CD4-positive, alpha-beta T cell treated with Interleukin-21 for 1 hour (primary cell): ENCODE data around the gene HYCC2.
"Not testable (repeated sequence)": the region's sequence is repeated elsewhere in the genome, so short reads cannot be mapped to it uniquely, and the experiment has no call there.

Experiments
- DNase-seq: peaks from one replicate; pipeline ENCODE4 v3.0.0-alpha.2; 2020

The HYCC2 gene

DNA sequence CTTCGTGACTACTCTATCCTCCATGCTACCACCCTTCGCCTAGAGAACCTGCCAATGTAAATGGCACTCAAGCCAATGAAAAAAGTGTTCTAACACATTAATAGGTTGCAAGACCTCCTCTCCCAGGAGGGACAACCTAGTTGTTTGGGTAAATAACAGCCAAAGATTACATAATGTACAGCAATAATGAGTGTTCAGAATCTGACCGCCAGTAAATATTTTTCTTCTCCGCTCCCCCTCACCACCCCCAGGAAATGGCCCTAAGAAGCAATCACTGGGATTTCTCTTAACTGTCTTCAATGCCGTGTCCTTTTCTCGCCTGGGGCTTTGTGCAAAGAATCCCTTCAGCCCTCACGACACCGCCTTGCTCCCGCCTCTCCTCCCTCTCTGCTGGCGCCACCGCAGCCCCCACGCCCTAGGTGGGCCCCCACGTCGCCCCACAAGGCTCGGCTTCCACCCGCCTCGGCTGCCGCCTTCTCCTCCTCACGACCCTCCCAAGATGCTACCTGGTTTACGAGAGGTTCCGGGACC lies 458 bp downstream of the HYCC2 start:
- DNase-seq = no peak

DNA sequence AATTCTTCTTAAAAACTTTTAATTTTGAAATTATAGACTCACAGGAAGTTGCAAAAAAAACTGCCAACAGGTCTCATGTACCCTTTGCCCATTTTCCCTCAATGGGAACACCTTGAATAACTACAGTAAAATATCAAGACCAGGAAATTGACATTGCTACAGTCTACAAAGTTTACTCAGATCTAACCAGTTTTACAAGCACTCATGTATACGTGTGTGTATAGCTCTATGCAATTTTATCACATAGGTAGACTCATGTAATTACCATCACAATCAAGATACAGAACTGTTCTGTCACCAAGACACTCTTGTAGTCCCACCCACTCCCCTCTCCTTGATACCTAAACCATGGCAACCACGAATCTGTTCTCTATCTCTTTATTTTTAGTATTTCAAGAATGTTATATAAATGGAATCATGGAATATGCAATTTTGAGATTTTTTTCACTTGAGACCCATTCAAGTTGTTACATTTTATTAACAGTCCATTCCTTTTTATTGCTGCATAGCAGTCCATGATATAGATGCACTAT lies 6.6 kb downstream of the HYCC2 start:
- no peak for DNase-seq

DNA sequence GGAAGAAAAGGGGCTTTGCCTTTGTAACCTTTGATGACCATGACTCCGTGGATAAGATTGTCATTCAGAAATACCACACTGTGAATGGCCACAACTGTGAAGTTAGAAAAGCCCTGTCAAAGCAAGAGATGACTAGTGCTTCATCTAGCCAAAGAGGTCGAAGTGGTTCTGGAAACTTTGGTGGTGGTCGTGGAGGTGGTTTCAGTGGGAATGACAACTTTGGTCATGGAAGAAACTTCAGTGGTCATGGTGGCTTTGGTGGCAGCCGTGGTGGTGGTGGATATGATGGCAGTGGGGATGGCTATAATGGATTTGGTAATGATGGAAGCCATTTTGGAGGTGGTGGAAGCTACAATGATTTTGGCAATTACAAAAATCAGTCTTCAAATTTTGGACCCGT lies 8.0 kb downstream of the HYCC2 start:
- not testable (repeated sequence) for DNase-seq

DNA sequence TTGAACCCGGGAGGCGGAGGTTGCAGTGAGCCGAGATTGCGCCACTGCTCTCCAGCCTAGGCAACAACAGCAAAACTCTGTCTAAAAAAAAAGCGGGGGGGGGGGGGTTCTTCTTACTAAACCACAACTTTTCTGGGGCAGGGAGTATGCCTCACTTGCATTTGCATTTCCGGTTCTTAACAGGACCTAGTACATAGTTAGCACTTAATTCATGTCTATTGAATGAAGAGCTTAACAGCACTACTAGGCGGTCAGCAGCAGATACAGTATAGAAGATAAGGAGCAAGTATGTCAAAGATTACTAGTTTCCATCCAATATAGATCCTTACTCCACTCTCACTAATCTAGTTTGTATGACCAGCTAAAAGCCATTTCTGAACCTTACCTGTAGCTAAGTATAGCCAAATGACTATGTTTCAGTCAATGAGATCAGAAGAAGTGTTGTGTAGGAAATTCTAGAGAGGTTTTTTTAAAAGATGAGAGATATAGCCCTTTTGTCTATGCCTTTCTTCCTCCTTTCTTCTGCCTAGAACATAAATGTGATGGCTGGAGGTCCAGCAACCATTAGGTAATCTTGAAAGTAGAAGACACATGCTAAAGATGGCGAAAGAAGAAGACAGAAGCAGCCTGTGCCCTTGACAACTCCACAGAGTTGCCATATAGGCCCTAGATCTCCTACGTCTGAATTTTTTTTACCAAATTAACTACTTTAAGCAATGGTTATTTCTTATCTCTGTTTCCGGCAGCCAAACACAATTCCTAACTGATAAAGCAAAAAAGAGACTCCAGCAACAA lies 11.3 kb downstream of the HYCC2 start:
- DNase-seq = no peak

DNA sequence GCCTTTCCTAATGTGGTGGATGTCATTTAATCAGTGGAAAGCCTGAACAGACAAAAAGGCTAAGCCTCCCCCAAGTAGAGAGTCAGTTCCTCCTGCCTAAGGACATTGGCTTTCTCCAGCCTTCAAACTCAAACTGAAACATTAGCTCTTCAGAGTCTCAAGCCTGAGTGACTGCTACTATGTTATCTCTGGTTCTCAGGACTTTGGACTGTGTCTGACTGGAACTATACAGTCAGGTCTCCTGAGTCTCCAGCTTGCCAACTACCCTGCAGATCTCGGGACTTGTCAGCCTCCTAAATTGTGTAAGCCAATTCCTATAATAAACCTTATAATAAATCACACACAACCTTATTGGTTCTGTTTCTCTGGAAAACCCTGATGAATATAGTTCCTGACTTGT lies 12.6 kb downstream of the HYCC2 start:
- no peak for DNase-seq

DNA sequence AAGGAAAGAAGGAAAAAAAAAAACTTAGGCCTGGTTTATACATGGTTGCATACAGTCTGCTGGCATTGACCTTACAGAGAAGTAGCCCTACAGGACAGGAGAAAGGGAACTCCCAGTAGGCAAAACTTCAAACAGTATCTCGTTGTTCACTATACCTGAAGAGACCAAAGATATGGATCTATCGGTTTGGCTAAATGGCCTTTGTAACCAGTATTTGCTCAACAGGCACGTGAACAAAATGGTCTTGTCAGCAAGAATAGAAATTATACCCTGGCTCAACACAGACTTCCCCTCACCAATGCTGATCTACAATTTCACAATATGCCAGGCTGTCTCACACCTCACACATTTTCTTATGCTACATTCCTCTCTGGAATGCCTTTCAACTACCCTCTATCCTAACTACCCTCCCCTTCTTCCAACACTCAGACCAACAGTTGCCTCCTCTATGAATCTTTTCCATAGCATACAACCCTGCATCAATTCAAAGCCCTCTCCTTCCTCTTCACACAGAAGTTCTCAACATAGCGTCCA lies 13.7 kb downstream of the HYCC2 start:
- no peak for DNase-seq

DNA sequence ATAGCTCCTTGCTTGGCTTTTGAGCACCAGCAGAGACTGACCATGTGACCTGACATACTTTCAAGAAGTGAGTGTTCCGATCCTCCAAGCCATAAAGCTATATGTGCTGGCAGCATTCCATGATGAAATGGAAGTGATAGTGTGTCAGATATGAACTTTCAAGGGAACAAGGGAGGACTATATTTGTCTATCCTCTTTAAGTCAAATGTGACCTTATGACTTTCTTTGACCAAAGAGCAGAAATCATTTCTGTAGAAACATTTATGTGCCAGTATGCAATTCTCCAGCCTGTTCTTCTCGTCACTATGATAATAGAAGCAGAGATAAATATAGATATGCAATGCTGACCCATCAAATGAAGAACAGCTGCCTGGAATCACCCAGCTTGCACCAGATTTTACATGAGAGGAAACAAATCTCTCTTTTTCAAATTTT lies 14.4 kb downstream of the HYCC2 start:
- no peak for DNase-seq

DNA sequence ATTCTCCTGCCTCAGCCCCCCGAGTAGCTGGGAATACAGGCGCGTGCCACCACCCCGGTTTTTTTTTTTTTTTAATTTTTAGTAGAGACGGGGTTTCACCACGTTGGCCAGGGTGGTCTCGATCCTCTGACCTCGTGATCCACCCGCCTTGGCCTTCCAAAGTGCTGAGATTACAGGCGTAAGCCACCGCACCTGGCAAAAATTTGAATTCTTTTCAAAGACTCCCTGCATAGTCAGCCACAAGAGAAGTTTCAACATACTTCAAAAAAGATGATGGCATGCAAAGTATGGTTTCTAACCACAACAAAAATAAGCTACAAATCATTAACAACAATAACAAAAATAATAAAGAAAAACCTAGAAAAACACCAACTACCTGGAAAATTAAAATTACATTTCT lies 22.0 kb downstream of the HYCC2 start:
- DNase-seq = no peak

DNA sequence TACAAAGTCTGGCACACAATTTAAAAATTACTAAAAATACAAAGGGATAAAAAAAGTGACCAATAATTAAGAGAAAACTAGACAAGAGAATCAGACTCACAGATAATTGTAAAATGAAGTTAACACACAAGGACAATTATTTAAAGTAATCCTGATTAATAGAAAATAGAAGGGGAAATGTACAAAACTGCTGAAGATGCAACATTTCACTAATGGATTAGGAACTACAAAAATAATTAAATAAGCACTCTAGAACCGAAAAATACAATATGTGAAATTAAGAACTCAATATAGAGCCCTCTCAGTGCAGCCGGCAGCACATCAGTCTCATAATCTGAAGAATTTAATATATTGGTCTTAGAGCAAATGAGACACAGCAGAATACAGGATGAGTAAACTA lies 24.6 kb downstream of the HYCC2 start:
- no peak for DNase-seq

DNA sequence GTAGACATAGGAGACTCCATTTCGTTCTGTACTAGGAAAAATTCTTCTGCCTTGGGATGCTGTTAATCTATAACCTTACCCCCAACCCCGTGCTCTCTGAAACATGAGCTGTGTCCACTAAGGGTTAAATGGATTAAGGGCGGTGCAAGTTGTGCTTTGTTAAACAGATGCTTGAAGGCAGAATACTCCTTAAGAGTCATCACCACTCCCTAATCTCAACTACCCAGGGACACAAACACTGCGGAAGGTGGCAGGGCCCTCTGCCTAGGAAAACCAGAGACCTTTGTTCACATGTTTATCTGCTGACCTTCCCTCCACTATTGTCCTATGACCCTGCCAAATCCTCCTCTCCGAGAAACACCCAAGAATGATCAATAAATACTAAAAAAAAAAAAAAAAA lies 28.4 kb downstream of the HYCC2 start:
- not testable (repeated sequence) for DNase-seq

DNA sequence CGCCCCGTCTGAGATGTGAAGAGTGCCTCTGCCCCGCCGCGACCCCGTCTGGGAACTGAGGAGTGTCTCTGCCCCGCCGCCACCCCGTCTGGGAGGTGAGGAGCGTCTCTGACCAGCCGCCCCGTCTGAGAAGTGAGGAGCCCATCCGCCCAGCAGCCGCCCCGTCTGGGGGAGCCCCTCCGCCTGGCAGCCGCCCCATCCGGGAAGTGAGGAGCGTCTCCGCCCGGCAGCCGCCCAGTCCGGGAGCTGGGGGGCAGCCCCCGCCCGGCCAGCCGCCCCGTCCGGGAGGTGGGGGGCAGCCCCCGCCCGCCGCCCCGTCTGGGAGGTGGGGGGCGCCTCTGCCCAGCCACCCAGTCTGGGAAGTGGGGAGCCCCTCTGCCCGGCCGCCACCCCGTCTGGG lies 29.0 kb downstream of the HYCC2 start:
- not testable (repeated sequence) for DNase-seq

DNA sequence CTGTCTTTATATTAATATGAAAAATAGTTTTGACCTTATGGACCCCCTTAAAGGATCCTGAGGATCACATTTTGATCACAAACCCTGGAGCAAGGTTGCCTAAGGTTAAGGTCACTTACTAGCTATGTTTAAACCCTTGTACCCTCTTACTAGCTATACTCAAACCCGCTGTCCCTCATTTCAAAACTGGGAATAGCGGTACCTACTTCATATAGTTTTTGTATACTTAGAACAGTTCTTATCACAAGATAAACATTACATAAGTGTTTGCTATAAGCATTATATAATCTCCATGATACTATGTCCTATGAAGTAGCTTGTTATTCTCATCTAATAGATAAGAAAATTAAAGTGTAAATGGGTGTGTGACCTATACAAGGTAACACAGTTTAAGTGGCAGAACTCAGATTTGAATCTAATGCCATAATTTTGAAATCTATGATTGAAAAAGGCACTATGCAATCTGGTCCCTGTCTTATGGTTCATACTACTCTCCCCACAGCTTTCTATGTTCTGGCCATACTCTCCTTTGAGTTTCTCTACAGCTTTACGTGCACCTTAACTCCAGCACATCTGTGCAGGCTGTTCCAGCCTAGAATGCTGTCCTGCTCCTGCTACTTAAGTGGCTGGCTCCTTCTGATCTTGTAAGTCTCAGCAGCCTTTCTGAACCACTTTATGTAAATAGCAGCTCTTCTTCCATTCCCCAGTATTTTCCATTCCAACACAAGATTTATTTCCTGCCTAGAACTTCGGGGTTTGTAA lies 30.4 kb downstream of the HYCC2 start:
- DNase-seq = no peak

DNA sequence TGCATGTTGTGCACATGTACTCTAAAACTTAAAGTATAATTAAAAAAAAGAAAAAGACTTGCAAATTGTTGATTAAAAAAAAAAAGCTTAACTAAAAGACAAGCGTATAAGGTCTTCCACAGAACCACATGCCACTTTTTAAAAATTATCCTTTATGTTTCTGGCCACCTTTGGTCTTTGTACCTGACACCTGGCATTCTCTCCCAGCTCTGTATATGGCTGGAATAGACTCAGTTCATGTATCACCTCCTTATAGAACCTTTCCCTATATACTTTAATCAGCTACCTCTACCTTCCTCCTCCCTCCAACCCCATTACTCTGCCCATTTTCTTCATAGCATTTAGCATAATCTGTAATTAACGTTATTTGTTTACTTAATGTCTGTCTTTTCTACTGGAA lies 32.6 kb downstream of the HYCC2 start:
- DNase-seq = no peak

DNA sequence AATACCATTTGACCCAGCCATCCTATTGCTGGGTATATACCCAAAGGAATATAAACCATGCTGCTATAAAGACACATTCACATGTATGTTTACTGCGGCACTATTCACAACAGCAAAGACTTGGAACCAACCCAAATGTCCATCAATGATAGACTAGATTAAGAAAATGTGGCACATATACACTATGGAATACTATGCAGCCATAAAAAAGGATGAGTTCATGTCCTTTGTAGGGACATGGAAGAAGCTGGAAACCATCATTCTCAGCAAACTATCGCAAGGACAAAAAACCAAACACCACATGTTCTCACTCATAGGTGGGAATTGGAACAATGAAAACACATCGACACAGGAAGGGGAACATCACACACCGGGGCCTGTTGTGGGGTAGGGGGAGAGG lies 33.1 kb downstream of the HYCC2 start:
- not testable (repeated sequence) for DNase-seq

DNA sequence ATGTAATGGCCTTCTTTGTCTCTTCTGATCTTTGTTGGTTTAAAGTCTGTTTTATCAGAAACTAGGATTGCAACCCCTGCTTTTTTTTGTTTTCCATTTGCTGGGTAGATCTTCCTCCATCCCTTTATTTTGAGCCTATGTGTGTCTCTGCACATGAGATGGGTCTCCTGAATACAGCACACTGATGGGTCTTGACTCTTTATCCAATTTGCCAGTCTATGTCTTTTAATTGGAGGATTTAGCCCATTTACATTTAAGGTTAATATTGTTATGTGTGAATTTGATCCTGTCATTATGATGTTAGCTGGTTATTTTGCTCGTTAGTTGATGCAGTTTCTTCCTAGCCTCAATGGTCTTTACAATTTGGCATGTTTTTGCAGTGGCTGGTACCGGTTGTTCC lies 37.1 kb downstream of the HYCC2 start:
- not testable (repeated sequence) for DNase-seq

DNA sequence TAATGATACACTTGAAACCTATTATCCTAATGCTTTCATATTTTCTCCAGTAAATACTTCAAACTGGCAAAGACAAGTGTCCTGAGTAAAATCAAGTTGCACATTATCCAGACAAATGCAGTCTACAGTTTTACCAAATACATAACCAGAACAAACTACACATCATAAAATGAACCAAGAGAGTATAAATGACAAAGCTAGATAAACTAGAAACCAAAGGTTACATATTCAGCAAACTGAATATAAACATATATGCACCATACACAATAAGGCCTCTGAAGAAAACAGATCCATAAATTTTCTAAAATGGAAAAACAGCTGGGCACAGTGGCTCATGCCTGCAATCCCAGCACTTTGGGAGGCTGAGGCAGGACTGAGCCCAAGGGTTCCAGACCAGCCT lies 47.0 kb downstream of the HYCC2 start:
- no peak for DNase-seq

DNA sequence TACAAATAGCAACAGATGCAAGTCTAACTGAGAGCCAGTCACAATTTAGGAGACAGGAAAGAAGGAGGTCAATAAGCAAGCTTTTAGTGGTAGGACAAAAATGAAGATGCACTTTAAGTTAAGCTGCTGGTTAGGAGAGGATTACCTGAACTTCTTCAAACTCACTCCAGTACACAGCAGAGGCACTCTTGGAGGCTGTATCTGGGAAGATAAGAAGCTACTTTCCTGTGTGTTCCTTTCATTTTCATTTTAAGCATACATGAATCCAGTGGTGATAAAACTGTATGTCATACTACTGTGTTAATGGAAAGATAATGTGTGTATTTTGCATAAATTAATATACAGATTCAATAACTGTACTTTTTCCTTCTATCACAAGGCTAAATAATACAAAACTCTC lies 49.6 kb downstream of the HYCC2 start:
- no peak for DNase-seq
